GM19099 (cell line): ENCODE measurements around the gene ARSB.

Experiments
- POLR2A ChIP-seq: IDR thresholded peaks from 3 replicates; pipeline ENCODE4 v1.6.1; 2011; ENCODE audit warnings: low read depth; ENCODE audit not compliant: insufficient read length; ENCODE audit errors: extremely low read depth

ARSB gene

DNA sequence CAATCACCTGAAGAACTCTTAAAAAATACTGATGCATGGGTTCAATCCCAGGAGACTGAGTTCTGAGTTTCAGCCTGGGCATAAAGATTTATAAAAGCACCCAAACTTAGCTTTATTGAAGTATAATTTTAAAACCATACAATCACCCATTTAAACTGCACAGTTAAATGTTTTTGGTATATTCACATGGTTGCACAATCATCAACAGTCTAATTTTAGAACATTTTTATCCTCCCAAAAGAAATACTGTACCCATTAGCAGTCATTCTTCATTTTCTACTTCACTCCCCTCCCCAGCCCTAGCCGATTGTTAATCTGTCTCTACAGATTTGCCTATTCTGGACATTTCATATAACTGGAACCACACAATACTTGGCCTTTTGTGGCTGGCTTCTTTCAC is 141.7 kb downstream of the ARSB start:
- TF ChIP-seq POLR2A = no peak

GRCh38 chr5:78841767-78842166 is 143.3 kb downstream of the ARSB start:
- TF ChIP-seq POLR2A = no peak

GRCh38 chr5:78838753-78839152 is 146.4 kb downstream of the ARSB start:
- TF ChIP-seq POLR2A = no peak

- no peak for TF ChIP-seq POLR2A
These were observed 147.3 kb downstream of the ARSB start for GRCh38 chr5:78837836-78838235.

DNA sequence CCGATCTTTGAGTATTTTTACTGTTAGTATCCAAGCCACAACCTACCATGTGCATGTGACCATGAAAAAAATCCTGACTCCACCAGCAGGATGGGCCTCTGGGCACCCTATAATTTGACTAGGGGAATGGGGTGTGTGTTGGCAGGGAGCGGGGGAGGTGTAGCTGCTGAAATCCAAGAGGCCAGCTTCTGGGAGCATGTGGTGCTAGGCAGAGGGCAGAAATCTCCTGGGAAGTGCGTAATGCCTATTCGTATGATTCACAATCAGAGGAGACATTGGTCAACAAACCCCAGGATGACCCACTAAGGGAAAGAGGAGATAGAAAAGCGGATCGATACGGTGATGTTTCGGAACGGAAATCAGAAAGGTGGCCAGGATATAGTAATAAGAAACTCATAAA is 149.9 kb downstream of the ARSB start:
- no peak for TF ChIP-seq POLR2A

DNA sequence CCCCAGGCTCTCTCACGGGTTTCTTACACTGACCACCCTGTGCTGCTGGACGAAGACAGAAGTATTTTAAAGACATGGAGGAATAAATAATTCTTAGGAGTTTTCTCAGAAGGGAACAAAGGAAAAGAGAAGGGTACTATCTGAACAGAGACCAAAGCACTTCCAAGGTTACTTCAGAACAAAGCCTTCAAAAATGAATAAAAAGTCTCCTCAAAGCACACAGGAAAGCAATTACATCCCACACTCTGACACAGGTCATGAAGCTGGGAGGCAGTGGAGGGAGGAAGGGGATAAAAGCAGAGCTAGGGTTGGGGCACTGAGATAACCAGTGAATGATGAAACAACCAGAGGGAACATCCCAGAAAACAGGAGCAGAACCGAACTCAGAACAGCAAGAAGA is 151.8 kb downstream of the ARSB start:
- no peak for TF ChIP-seq POLR2A

DNA sequence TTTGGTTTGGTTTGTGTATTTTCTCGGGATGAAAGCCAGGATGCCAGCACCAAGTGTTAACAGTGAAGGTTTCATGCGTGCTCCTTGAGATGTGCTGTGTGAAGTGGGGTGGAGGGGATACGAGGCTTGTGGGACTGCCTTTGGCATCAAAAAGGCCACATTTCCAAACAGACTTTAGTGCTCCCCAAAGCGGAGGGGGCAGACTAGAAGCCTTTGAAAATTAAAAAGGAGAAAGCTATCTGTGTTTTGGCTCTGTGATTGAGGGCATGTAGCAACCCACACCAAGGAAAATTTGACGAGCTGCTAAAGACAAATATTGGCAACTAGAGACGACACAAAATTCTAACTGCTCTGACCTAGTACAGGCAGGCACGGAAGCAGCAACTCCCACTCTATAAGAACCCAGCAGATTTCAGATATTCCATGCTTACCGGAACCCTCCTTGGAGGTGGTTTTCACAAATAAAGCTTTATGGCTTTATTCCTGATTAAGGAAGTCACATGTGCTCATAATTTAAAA is 154.5 kb downstream of the ARSB start:
- no peak for TF ChIP-seq POLR2A

GRCh38 chr5:78829811-78830527 is 155.1 kb downstream of the ARSB start:
- no peak for TF ChIP-seq POLR2A

DNA sequence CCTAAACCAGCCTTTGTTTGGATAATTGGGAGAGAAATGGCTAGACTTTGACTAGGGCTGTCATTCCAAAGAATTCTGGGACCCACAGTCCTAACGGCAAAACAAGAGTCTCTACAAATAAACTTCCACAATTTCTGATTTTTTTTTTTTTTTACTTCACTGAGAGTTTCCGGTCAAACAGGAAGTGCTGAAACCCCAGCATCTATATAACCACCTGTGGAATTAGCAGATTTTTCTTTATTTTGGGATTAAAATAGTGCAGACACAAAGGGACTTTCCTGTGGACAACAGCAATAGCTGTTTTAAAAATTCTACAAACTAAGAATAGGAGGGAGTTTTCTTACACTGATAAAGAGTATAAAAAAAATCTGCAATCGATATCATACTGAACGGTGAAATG is 157.4 kb downstream of the ARSB start:
- no peak for TF ChIP-seq POLR2A

GRCh38 chr5:78824831-78825281 is 160.3 kb downstream of the ARSB start:
- no peak for TF ChIP-seq POLR2A

- no peak for TF ChIP-seq POLR2A
These were observed 161.9 kb downstream of the ARSB start for GRCh38 chr5:78823196-78823595.

- TF ChIP-seq POLR2A = no peak
These were observed 163.5 kb downstream of the ARSB start for GRCh38 chr5:78821536-78822021.

DNA sequence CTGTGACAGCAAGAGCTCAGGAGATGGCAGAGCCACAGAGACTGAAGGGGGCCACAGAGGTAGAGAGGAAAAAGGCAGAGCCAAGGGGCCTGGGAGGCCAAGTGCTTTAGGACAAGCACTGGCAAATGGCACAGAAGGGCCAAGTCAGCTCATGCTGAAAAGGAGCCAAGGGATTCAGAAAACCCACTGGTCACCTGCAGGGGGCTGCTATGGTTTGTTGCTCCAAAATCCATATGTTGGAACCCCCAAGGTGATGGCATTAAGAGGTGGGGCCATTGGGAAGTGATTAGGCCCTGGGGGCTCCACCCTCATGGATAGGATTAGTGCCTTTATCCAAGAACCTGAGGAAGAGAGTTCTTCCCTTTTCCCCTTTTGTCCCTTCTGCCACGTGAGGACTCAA is 165.4 kb downstream of the ARSB start:
- TF ChIP-seq POLR2A = no peak

GRCh38 chr5:78819166-78819565 is 165.9 kb downstream of the ARSB start:
- no peak for TF ChIP-seq POLR2A

- TF ChIP-seq POLR2A = no peak
These were observed 168.9 kb downstream of the ARSB start for GRCh38 chr5:78816143-78816765.

DNA sequence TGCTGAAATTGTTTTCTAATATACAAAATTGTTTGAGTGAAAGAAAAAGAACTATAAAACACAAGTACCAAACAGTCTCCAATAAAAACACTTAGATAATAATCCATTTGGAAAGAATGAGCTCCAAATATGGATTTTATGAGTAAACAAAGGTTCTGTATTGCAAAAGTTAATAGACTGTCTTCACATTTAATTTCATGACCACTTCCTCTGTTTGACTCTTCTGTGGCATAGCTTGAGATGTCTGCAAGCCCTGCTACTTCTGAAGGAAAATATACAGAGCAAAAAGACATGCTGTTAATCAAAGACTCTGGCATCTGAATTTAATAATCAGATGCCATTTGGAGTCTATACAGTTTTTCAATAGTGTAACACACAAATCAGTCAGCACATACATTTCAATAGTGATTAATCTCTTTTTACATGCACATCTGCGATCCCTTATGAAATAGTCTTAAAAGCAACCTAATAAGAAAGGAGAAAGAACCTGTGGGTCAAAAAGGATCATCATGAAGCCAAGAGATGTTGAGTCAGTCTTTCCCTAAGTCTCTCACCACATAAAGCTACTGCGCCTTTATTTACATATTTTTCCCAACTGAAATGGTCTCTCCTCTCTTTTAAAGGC is 171.1 kb downstream of the ARSB start:
- TF ChIP-seq POLR2A = no peak
